ENCODE data around the gene ISG15. TPM values are rescaled to one million over a fixed set of nuclear protein-coding genes. Genes with fewer than 3 reads are reported as not detected.

Gene ISG15
- total and polyA plus RNA-seq, 2 of the 13 experiments (the other 11 are each of a cell fraction or from before 2014, with no cell fraction given), result 42.1 to 54.9 TPM

GRCh38 chr1:999725-1000356 is 13.5 kb upstream of the ISG15 start, which contains the start of gene HES4:
HES4 (minus strand) TSS chr1:1000097; CDS start chr1:999973, 124 bp downstream.
- peak within 1 kb of the TSS; percentile 63 to 78 (median 78) for H3K4me3 ChIP-seq (replicated peaks in 1 of 3; ENCODE audit: insufficient read depth in 1 of 3, low read depth in 2 of 3, low read length in 3 of 3)
- H3K36me3 ChIP-seq (replicated peaks in 1 of 2; ENCODE audit: control insufficient read depth in 1 of 2, insufficient read depth in 2 of 2, low read length in 2 of 2), result no peaks in the 10 kb centered on the region
- no peak within 1 kb of the TSS for H2AFZ ChIP-seq (ENCODE audit: low read length)
- peak within 1 kb of the TSS; percentile 97 for H3K27ac ChIP-seq (ENCODE audit: extremely low read length, insufficient read depth, low read length)
- peak within 1 kb of the TSS; percentile 97 for H3K9ac ChIP-seq (ENCODE audit: insufficient read depth, low read depth, low read length)
- peak within 1 kb of the TSS; percentile 92 for H3K4me2 ChIP-seq (ENCODE audit: low read depth, low read length)
- peaks cover 15% of the 10 kb centered on the region for H3K79me2 ChIP-seq (ENCODE audit: insufficient read depth, low read length)
- no peaks in the 10 kb centered on the region for H3K9me3 ChIP-seq (ENCODE audit: low read length)
- intact Hi-C loops (cut with micrococcal nuclease; ENCODE audit: unreplicated experiment), result loop anchor here (10.0 kb wide), 1 partner anchor 235 kb away; the partner anchor contains the start of genes B3GALT6 and SDF4
- ATAC-seq (peak; percentile 59), DNase-seq (ENCODE audit: low spot score) (peak; percentile 87), FAIRE-seq (no peak)
- in situ Hi-C loops (cut with HindIII; ENCODE audit: extremely low pct_ligation_motif_present, low pct_unique_long_range_greater_than_20kb), result no loop called here
- POLR2A ChIA-PET, result interaction anchor here (0.7 to 3.2 kb wide), 7 partner anchors 14 to 231 kb away, joined by 3 to 13 read pairs (median 3); partner anchors contain the start of genes ISG15 and PERM1
- no peaks in the 10 kb centered on the region for H3K27me3 ChIP-seq (ENCODE audit: control insufficient read depth in 1 of 2, insufficient read depth in 2 of 2, low read length in 2 of 2)
- CTCF ChIA-PET (ENCODE audit: low intra/inter-chr PET ratio, low total read pairs), result no interaction called here
- no TSS peak for BruUV-seq (replicated peaks)
- peaks cover 63% of the 10 kb centered on the region for H3K4me1 ChIP-seq (ENCODE audit: insufficient read depth, low read length)
- WGBS (ENCODE audit: low lambda C conversion rate), result no CpG with 5 or more reads among the region's 95 CpGs
- H4K20me1 ChIP-seq (ENCODE audit: insufficient read depth, low read length), result peaks cover 4% of the 10 kb centered on the region; the same call in 1 of the 2 replicates
- no peak for TF ChIP-seq HNF1A (IDR thresholded peaks at IDR 0.05; ENCODE audit: low read depth)
- 0 out of 2 replicates have a peak, but pooled peaks have one; percentile 11 for TF ChIP-seq HNF1A (CRISPR knock-in tag; IDR thresholded peaks at IDR 0.05; ENCODE audit: borderline replicate concordance)
- TF ChIP-seq DRAP1 (CRISPR knock-in tag; IDR thresholded peaks at IDR 0.05), result peak; percentile 97
- TF ChIP-seq HNF4G (IDR thresholded peaks at IDR 0.05; ENCODE audit: borderline replicate concordance, low read depth, low read length), result no peak
- peak; percentile 41; the same call in 1 of the 2 replicates for TF ChIP-seq HNF4G (CRISPR knock-in tag; IDR thresholded peaks at IDR 0.05; ENCODE audit: borderline replicate concordance, low read depth)
- TF ChIP-seq SMAD3 (CRISPR knock-in tag; IDR thresholded peaks at IDR 0.05), result 0 out of 2 replicates have a peak, but pooled peaks have one; percentile 4
- peak; percentile 73; the same call in 1 of the 2 replicates for TF ChIP-seq TMF1 (CRISPR knock-in tag; IDR thresholded peaks at IDR 0.05; ENCODE audit: low read depth)
- no peak for TF ChIP-seq ZBTB40 (IDR thresholded peaks at IDR 0.05)
- TF ChIP-seq ZBTB40 (CRISPR knock-in tag; IDR thresholded peaks at IDR 0.05), result no peak
- TF ChIP-seq SALL1 (CRISPR knock-in tag; IDR thresholded peaks at IDR 0.05), result peak; percentile 34; the same call in 1 of the 2 replicates

All from HepG2 (cell line).